Glomerular visceral epithelial cell (primary cell): ENCODE measurements around the gene CLDN17.

Experiments used
- DNase-seq: peaks from one replicate; pipeline ENCODE4 v3.0.0-alpha.2; 2016; ENCODE audit errors: extremely low spot score

The CLDN17 gene

DNA sequence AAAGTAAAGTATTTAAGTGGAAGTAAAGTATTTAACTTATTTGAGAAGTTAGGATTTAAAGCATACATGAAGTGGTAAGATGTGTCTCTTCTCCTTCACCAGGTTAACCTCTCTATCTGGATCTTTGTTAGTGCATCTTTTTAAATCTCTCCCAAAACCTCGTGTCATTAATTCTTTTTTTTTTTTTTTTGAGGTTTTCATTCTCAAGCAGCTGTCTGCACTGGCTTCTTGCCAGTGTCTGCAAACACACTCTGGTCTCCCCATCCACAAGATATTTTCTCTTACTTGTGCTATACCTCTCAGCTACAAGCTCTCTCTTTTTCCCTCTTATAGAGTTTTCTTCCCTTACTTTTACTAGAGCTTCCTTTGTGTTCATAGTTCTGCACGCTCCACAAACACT lies 49.0 kb downstream of the CLDN17 start:
- no peak for DNase-seq

DNA sequence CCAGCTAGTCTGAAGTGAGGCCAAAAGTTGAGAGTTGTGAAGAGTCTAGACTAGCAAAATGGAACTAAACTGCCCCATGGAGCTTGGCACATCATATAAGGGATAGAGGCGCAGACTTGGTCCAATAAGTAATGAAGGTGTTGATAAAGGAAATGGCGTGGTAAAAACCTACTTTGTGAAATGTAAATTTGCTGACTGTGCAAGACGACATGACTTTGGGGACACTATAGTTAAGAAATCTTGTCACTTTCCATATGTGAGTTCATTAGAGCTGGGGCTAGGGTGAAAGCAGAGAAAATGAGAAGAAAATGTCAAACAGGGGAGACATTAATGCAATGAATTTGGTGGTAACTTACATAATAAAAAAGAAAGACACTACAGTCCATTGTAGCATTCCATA lies 50.1 kb downstream of the CLDN17 start:
- DNase-seq = no peak
